EH (cell line): ENCODE data around the gene HOXB5.

Source experiments
- DNase-seq: peaks from one replicate; pipeline ENCODE4 v3.0.0-alpha.2; 2015; ENCODE audit warnings: low read depth

HOXB5 gene

GRCh38 chr17:48546924-48547807 lies 46.4 kb downstream of the HOXB5 start:
- no peak for DNase-seq

- DNase-seq = no peak
Observed at GRCh38 chr17:48546137-48546923, 47.2 kb downstream of the HOXB5 start.

GRCh38 chr17:48545539-48545938 lies 48.0 kb downstream of the HOXB5 start:
- no peak for DNase-seq

GRCh38 chr17:48545022-48545375 lies 48.6 kb downstream of the HOXB5 start, which contains the start of gene HOXB2:
Gene HOXB2, minus strand, starts transcription at chr17:48545109. Its CDS starts 198 bp downstream, at chr17:48544911.
- peak; percentile 49 for DNase-seq

GRCh38 chr17:48544349-48545021 lies 49.1 kb downstream of the HOXB5 start:
- DNase-seq = peak; percentile 72

GRCh38 chr17:48543854-48544348 lies 49.7 kb downstream of the HOXB5 start:
- no peak for DNase-seq

GRCh38 chr17:48543107-48543853 lies 50.3 kb downstream of the HOXB5 start:
- DNase-seq = peak; percentile 58

GRCh38 chr17:48542698-48543106 lies 50.9 kb downstream of the HOXB5 start:
- no peak for DNase-seq

GRCh38 chr17:48542114-48542656 lies 51.4 kb downstream of the HOXB5 start:
- peak; percentile 50 for DNase-seq

GRCh38 chr17:48541577-48542113 lies 51.9 kb downstream of the HOXB5 start:
- DNase-seq = peak; percentile 72
